Measurements from ENCODE around the gene BTBD16.

DNA sequence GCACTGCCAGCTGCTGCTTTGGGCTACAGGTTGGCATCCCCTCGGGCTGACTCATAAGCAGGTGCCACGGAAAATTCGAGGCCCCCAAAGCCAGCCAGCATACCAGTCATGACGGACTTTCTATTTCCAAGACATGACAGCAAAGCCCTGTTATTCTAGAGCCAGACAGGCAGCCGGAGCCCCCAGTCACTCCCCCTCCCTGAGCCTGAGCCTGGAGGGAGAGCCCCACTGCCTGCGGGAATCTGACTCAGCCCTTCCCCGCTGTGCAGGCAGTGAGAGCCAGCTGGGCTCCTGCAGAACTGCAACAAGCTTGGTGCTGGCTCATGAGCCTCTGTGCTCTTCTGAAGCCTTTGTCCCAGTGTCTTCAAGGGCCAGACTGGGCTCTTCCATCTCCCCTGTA lies 15.8 kb downstream of the BTBD16 start:
- TF ChIP-seq, protein P1, sequence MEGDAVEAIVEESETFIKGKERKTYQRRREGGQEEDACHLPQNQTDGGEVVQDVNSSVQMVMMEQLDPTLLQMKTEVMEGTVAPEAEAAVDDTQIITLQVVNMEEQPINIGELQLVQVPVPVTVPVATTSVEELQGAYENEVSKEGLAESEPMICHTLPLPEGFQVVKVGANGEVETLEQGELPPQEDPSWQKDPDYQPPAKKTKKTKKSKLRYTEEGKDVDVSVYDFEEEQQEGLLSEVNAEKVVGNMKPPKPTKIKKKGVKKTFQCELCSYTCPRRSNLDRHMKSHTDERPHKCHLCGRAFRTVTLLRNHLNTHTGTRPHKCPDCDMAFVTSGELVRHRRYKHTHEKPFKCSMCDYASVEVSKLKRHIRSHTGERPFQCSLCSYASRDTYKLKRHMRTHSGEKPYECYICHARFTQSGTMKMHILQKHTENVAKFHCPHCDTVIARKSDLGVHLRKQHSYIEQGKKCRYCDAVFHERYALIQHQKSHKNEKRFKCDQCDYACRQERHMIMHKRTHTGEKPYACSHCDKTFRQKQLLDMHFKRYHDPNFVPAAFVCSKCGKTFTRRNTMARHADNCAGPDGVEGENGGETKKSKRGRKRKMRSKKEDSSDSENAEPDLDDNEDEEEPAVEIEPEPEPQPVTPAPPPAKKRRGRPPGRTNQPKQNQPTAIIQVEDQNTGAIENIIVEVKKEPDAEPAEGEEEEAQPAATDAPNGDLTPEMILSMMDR (IDR thresholded peaks at IDR 0.05) = no peak
- TF ChIP-seq EP300 (IDR thresholded peaks at IDR 0.05) (no peak), POLR2A (IDR thresholded peaks at IDR 0.05) (no peak)

Measured in tibial nerve (tissue), 4 donors.